GM23248 (cell line): ENCODE measurements around the gene MME.

Experiments used
- EZH2 ChIP-seq: fragments of 200-600 bp; sonication (generic); IDR thresholded peaks from 2 replicates; pipeline ENCODE4 v1.6.1; 2018; ENCODE audit warnings: antibody characterized with exemption, mild to moderate bottlenecking; ENCODE audit not compliant: insufficient read depth, poor library complexity, severe bottlenecking
- EZH2phosphoT487 ChIP-seq: fragments of 200-600 bp; sonication (generic); IDR thresholded peaks from 2 replicates; pipeline ENCODE4 v1.6.1; 2018; ENCODE audit warnings: antibody characterized with exemption, moderate library complexity, mild to moderate bottlenecking, low read depth; ENCODE audit not compliant: insufficient read depth

- TF ChIP-seq EZH2: no peak
- TF ChIP-seq EZH2phosphoT487: no peak
Observed at GRCh38 chr3:155202626-155203025, 122.5 kb downstream of the MME start.
